ENCODE data around the gene RAI1. TPM values are rescaled to one million over a fixed set of nuclear protein-coding genes. Genes with fewer than 3 reads are reported as not detected.

The RAI1 gene
- total RNA-seq, 1 donor from 2014 or later = 24.7 TPM

GRCh38 chr17:17714261-17714866, 33.1 kb downstream of the RAI1 start:
- TF ChIP-seq, protein P1, sequence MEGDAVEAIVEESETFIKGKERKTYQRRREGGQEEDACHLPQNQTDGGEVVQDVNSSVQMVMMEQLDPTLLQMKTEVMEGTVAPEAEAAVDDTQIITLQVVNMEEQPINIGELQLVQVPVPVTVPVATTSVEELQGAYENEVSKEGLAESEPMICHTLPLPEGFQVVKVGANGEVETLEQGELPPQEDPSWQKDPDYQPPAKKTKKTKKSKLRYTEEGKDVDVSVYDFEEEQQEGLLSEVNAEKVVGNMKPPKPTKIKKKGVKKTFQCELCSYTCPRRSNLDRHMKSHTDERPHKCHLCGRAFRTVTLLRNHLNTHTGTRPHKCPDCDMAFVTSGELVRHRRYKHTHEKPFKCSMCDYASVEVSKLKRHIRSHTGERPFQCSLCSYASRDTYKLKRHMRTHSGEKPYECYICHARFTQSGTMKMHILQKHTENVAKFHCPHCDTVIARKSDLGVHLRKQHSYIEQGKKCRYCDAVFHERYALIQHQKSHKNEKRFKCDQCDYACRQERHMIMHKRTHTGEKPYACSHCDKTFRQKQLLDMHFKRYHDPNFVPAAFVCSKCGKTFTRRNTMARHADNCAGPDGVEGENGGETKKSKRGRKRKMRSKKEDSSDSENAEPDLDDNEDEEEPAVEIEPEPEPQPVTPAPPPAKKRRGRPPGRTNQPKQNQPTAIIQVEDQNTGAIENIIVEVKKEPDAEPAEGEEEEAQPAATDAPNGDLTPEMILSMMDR (IDR thresholded peaks at IDR 0.05) = no peak

GRCh38 chr17:17714879-17715278, 33.6 kb downstream of the RAI1 start:
- Histone ChIP-seq H3K4me1 (peaks cover 5 to 29% of the 10 kb centered on the region in 2 donors), H3K4me3 (no peak overlapping the region), H3K27ac (peak overlapping the region in 1 of 2 donors; percentile 66), H3K9me3 (no peaks in the 10 kb centered on the region), H3K27me3 (no peaks in the 10 kb centered on the region), H3K36me3 (no peaks in the 10 kb centered on the region)
- DNase-seq (ENCODE audit: low spot score in 2 of 2) = no peak
- TF ChIP-seq, protein P1 (IDR thresholded peaks at IDR 0.05) = no peak
- intact Hi-C loops (cut with DNase I) = no loop called here

More at GRCh38 chr17:17714261-17714866, 33.1 kb downstream of the RAI1 start:
- H3K4me1 ChIP-seq = peaks cover 5 to 29% of the 10 kb centered on the region in 2 donors
- no peaks in the 10 kb centered on the region for H3K27me3 ChIP-seq
- intact Hi-C loops (cut with DNase I) = no loop called here
- no peak for DNase-seq (ENCODE audit: low spot score in 2 of 2)
- H3K9me3 ChIP-seq = no peaks in the 10 kb centered on the region
- peak overlapping the region in 1 of 2 donors; percentile 29 for H3K4me3 ChIP-seq
- peak overlapping the region; percentile 58 to 66 for H3K27ac ChIP-seq
- no peaks in the 10 kb centered on the region for H3K36me3 ChIP-seq

DNA sequence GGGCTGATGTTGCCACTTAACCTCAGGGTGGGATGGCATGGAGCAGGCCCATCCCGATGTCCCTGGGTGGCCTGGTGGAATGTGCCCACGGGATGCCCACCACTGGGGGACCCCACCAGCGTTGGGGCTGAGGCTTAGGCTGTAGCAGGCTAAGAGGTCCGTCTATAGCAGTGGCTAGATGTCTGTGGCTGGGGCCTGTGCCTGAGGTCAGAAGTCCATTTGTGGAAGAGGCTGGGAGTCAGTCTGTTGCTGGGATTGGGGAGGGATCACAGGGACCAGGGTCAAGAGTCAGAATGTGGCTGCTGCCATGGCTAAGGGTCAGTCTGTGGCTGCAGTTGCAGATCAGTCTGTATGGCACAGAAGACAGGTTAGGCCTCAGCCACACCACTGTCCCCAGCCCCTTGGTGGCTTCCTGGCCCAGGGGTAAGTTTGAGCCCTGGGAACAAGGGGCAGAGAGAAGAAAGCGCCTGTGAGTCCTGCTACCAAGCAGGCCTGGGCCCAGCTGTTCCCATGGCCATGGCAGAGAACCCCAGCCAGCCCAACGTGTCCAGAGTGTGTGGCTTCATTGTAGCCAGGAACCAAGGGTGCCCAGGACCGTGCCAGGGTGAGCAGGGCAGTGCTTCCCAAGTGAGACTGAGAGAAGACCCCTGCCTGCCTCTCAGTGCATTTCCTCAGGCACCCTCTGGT, 35.7 kb downstream of the RAI1 start:
- TF ChIP-seq, protein P1 (IDR thresholded peaks at IDR 0.05) = no peak
- no peaks in the 10 kb centered on the region for H3K36me3 ChIP-seq
- intact Hi-C loops (cut with DNase I) = no loop called here
- H3K27ac ChIP-seq = no peak overlapping the region
- peaks cover 5 to 12% of the 10 kb centered on the region in 2 donors for H3K4me1 ChIP-seq
- H3K27me3 ChIP-seq = no peaks in the 10 kb centered on the region
- no peaks in the 10 kb centered on the region for H3K9me3 ChIP-seq
- DNase-seq (ENCODE audit: low spot score in 2 of 2) = no peak
- no peak overlapping the region for H3K4me3 ChIP-seq

- no peak for DNase-seq (ENCODE audit: low spot score in 2 of 2)
- H3K9me3 ChIP-seq = no peaks in the 10 kb centered on the region
- H3K4me3 ChIP-seq = no peak overlapping the region
- TF ChIP-seq, protein P1 (IDR thresholded peaks at IDR 0.05) = no peak
- H3K4me1 ChIP-seq = peaks cover 10 to 24% of the 10 kb centered on the region in 2 donors
- H3K27me3 ChIP-seq = no peaks in the 10 kb centered on the region
- intact Hi-C loops (cut with DNase I) = no loop called here
- no peak overlapping the region for H3K27ac ChIP-seq
- H3K36me3 ChIP-seq = no peaks in the 10 kb centered on the region
These were observed 37.0 kb downstream of the RAI1 start for GRCh38 chr17:17718251-17718650.

- H3K4me3 ChIP-seq = no peak overlapping the region
- peaks cover 6 to 18% of the 10 kb centered on the region in 2 donors for H3K4me1 ChIP-seq
- DNase-seq (ENCODE audit: low spot score in 2 of 2) = no peak
- no peaks in the 10 kb centered on the region for H3K9me3 ChIP-seq
- H3K27ac ChIP-seq = no peak overlapping the region
- TF ChIP-seq, protein P1 (IDR thresholded peaks at IDR 0.05) = no peak
- H3K36me3 ChIP-seq = no peaks in the 10 kb centered on the region
- no peaks in the 10 kb centered on the region for H3K27me3 ChIP-seq
- intact Hi-C loops (cut with DNase I) = no loop called here
These were observed 38.1 kb downstream of the RAI1 start for GRCh38 chr17:17719199-17719940.
